BLaER1 treated with 17β-estradiol and CSF1 and Interleukin-3, amounts not matched to agents 10 nM and 100 nM (cell line): ENCODE measurements around the gene PRR19.

Experiments used
- H3K27ac ChIP-seq, 11 experiments: shearing (Covaris generic); formaldehyde crosslinking; 2 replicates each; pipeline ENCODE4 v1.8.1; 2022
- H3K27me3 ChIP-seq, 11 experiments: shearing (Covaris generic); formaldehyde crosslinking; 2 replicates each; pipeline ENCODE4 v1.8.1; 2022
- H3K36me3 ChIP-seq, 11 experiments: shearing (Covaris generic); formaldehyde crosslinking; 2 replicates each; pipeline ENCODE4 v1.8.1; 2022
- H3K4me1 ChIP-seq, 10 experiments: shearing (Covaris generic); formaldehyde crosslinking; 2 replicates each; pipeline ENCODE4 v1.8.1; 2022
- H3K4me2 ChIP-seq, 11 experiments: shearing (Covaris generic); formaldehyde crosslinking; 2 replicates each; pipeline ENCODE4 v1.8.1; 2022
- H3K4me3 ChIP-seq, 10 experiments: shearing (Covaris generic); formaldehyde crosslinking; 2 replicates each; pipeline ENCODE4 v1.8.1; 2022
- H3K9ac ChIP-seq, 11 experiments: shearing (Covaris generic); formaldehyde crosslinking; 2 replicates each; pipeline ENCODE4 v1.8.1; 2022
- H3K9me3 ChIP-seq, 11 experiments: shearing (Covaris generic); formaldehyde crosslinking; replicated peaks in 1 of 11; 2 replicates each; pipeline ENCODE4 v1.8.1; 2022
- H4K20me1 ChIP-seq, 11 experiments: shearing (Covaris generic); formaldehyde crosslinking; 2 replicates each; pipeline ENCODE4 v1.8.1; 2022
- Cebpa-rat ChIP-seq, 11 experiments: shearing (Covaris generic); IDR thresholded peaks; 2 replicates each; pipeline ENCODE4 v1.8.1; 2022

PRR19 gene

DNA sequence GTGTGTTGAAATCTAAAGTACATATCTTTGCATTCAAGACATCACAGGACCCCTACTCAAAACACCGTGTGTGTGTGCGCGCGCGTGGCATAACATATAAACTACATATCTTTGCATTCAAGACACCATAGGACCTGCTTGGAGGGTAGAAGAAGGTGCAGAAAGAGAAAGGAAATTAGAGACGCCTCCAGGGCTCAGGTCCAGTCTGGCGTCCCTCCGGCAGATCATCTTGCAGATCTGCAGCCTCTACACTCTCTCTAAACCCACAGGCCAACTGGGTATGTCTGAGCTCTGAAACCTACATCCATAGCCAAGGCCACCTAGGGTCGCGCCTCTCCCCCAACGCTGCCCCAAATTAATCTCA, 1.2 kb downstream of the PRR19 start:
- peaks cover 0 to 10% (median 0%) of the 10 kb centered on the region in 11 experiments; a peak in 2 of 22 replicates for H3K9me3 ChIP-seq
- H3K36me3 ChIP-seq, result peaks cover 0 to 18% (median 6%) of the 10 kb centered on the region in 11 experiments; a peak in 11 of 22 replicates
- peak overlapping the region; percentile 63 to 98 (median 93) for H3K4me2 ChIP-seq
- H4K20me1 ChIP-seq, result no peaks in the 10 kb centered on the region; a peak in 1 of 22 replicates
- no peaks in the 10 kb centered on the region for H3K27me3 ChIP-seq
- TF ChIP-seq Cebpa-rat (IDR thresholded peaks at IDR 0.05), result no peak
- H3K9ac ChIP-seq, result peak overlapping the region; percentile 67 to 84 (median 79); a peak in 21 of 22 replicates
- peak overlapping the region; percentile 60 to 86 (median 76); a peak in 13 of 20 replicates for H3K4me3 ChIP-seq
- peak overlapping the region; percentile 5 to 84 (median 70); a peak in 20 of 22 replicates for H3K27ac ChIP-seq
- peaks cover 18 to 35% (median 27%) of the 10 kb centered on the region in 10 experiments for H3K4me1 ChIP-seq

DNA sequence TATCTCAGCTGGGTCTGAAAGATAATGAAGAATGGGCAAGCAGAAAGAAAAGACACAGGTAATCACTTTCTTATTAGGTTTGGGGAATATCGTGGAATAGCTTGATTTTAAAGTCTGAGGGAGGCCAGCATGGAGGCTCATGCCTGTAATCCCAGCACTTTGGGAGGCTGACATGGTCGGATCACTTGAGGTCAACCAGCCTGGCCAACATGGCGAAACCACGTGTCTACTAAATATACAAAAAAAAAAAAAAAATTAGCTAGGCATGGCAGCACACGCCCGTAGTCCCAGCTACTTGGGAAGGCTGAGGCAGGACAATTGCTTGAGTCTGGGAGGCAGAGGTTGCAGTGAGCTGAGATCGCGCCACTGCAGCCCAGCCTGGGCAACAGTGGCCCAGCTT, 1.9 kb downstream of the PRR19 start:
- Histone ChIP-seq H3K4me2 (peak overlapping the region in 5 of 11 experiments; percentile 63 to 98 (median 91); a peak in 7 of 22 replicates), H3K4me3 (no peak overlapping the region), H3K9me3 (peaks cover 0 to 10% (median 0%) of the 10 kb centered on the region in 11 experiments; a peak in 2 of 22 replicates), H4K20me1 (no peaks in the 10 kb centered on the region; a peak in 1 of 22 replicates), H3K4me1 (peaks cover 18 to 35% (median 27%) of the 10 kb centered on the region in 10 experiments), H3K9ac (no peak overlapping the region), H3K36me3 (peaks cover 0 to 12% (median 6%) of the 10 kb centered on the region in 11 experiments; a peak in 10 of 22 replicates), H3K27ac (no peak overlapping the region), H3K27me3 (no peaks in the 10 kb centered on the region)
- TF ChIP-seq Cebpa-rat (IDR thresholded peaks at IDR 0.05), result no peak

DNA sequence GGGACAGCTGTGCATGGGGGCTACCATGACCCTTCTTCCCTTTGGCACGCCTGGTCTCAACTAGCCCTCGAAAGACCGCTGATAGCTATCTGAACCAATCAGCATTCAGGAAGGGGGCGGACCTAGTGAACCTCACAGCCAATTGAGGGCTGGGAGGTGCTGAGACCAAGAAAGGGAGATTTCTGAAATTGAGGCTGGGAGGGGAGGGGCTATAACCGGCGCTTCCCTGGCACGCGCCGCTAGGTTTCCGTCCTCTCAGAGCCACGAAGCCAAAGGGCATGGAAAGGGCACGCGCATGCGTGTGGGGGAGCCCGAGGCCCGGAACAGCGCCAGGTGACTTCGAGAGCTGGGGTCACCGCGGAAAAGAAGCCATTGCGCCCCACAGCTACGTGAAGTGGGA, 4.7 kb downstream of the PRR19 start:
- Histone ChIP-seq H4K20me1 (no peaks in the 10 kb centered on the region; a peak in 1 of 22 replicates), H3K4me1 (peaks cover 11 to 20% (median 16%) of the 10 kb centered on the region in 10 experiments), H3K27ac (no peak overlapping the region), H3K9ac (no peak overlapping the region), H3K27me3 (peaks cover under 1 to 16% (median 6%) of the 10 kb centered on the region in 11 experiments; a peak in 20 of 22 replicates), H3K9me3 (peaks cover 0 to 10% (median 0%) of the 10 kb centered on the region in 11 experiments; a peak in 2 of 22 replicates), H3K4me3 (no peak overlapping the region), H3K36me3 (no peaks in the 10 kb centered on the region), H3K4me2 (no peak overlapping the region)
- TF ChIP-seq Cebpa-rat (IDR thresholded peaks at IDR 0.05), result no peak

DNA sequence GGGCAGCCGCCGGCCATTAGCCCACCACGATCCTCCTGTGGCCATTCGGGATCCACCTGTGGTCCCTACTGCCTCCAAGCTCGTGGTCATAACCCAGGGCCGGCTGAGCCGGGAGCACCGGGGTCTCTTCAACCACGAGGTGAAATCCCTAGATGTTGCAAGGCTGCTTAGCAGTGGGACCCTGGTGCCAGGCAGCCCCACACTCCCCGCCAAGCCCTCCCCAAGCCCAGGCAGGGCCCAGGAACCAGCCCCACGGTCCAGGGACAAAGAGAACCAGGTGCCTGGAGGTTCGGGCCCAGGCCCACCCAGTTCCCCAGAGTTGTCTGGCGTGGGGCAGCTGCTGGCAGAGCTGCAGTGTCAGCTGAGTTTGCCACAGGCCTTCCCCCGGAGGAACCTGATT, 7.8 kb downstream of the PRR19 start:
- H3K4me2 ChIP-seq, result no peak overlapping the region
- no peaks in the 10 kb centered on the region for H3K36me3 ChIP-seq
- H3K27me3 ChIP-seq, result peaks cover 30 to 46% (median 37%) of the 10 kb centered on the region in 11 experiments
- H3K4me1 ChIP-seq, result peaks cover 0 to 5% (median 0%) of the 10 kb centered on the region in 10 experiments; a peak in 2 of 20 replicates
- no peak overlapping the region for H3K4me3 ChIP-seq
- peaks cover 0 to 18% (median 5%) of the 10 kb centered on the region in 11 experiments; a peak in 7 of 22 replicates for H4K20me1 ChIP-seq
- H3K9me3 ChIP-seq, result peaks cover 0 to 10% (median 0%) of the 10 kb centered on the region in 11 experiments; a peak in 3 of 22 replicates
- no peak overlapping the region for H3K9ac ChIP-seq
- TF ChIP-seq Cebpa-rat (IDR thresholded peaks at IDR 0.05), result no peak
- no peak overlapping the region for H3K27ac ChIP-seq

DNA sequence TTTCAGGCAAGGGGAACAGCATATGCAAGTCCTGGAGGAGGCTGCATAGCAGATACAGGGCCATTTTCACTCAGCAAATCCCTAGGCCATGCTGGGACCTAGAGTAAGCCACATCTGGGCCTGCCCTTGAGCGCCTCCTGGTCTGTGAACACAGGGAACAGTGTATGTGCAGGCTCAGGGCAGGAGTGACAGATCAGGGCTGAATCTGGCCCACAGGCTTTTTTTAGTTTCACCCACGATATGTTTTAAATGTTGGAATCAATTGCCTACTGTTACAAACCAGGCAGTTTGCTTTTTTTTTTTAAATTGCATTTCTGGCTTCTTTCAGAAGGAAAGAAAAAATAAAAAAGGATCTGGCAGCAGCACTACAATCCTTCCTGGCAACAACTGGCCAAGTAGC, 9.7 kb downstream of the PRR19 start:
- H3K27ac ChIP-seq, result no peak overlapping the region
- H3K9me3 ChIP-seq, result peaks cover 0 to 7% (median 0%) of the 10 kb centered on the region in 11 experiments; a peak in 3 of 22 replicates
- no peak overlapping the region for H3K9ac ChIP-seq
- no peak for TF ChIP-seq Cebpa-rat (IDR thresholded peaks at IDR 0.05)
- H4K20me1 ChIP-seq, result peaks cover 0 to 21% (median 5%) of the 10 kb centered on the region in 11 experiments; a peak in 7 of 22 replicates
- peaks cover under 1 to 8% (median 5%) of the 10 kb centered on the region in 10 experiments; a peak in 13 of 20 replicates for H3K4me1 ChIP-seq
- no peak overlapping the region for H3K4me3 ChIP-seq
- H3K27me3 ChIP-seq, result peaks cover 42 to 65% (median 54%) of the 10 kb centered on the region in 11 experiments
- no peak overlapping the region for H3K4me2 ChIP-seq
- no peaks in the 10 kb centered on the region for H3K36me3 ChIP-seq

DNA sequence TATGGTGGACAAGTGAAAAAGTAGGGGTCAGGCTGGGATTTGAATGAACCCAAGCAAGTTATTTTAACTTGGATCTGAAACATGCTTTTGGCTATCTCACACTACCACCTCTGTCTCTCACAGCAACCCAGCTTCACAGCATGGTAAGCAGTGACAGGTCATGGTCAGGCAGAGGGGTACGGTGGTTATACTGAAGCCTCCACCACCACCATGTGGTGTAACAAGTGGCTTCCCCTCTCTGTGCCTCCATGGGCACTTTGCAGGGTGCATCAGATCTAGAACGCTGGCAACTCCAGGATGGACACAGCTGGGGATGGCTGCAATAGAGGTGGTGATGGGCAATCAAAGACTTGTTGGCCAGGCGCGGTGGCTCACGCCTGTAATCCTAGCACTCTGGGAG, 10.4 kb downstream of the PRR19 start:
- no peaks in the 10 kb centered on the region; a peak in 1 of 22 replicates for H3K9me3 ChIP-seq
- peaks cover 0 to 21% (median 5%) of the 10 kb centered on the region in 11 experiments; a peak in 7 of 22 replicates for H4K20me1 ChIP-seq
- no peak overlapping the region for H3K9ac ChIP-seq
- H3K4me3 ChIP-seq, result no peak overlapping the region
- peaks cover 4 to 15% (median 9%) of the 10 kb centered on the region in 10 experiments; a peak in 13 of 20 replicates for H3K4me1 ChIP-seq
- TF ChIP-seq Cebpa-rat (IDR thresholded peaks at IDR 0.05), result no peak
- no peak overlapping the region for H3K27ac ChIP-seq
- no peaks in the 10 kb centered on the region for H3K36me3 ChIP-seq
- H3K27me3 ChIP-seq, result peaks cover 42 to 72% (median 61%) of the 10 kb centered on the region in 11 experiments
- H3K4me2 ChIP-seq, result no peak overlapping the region

DNA sequence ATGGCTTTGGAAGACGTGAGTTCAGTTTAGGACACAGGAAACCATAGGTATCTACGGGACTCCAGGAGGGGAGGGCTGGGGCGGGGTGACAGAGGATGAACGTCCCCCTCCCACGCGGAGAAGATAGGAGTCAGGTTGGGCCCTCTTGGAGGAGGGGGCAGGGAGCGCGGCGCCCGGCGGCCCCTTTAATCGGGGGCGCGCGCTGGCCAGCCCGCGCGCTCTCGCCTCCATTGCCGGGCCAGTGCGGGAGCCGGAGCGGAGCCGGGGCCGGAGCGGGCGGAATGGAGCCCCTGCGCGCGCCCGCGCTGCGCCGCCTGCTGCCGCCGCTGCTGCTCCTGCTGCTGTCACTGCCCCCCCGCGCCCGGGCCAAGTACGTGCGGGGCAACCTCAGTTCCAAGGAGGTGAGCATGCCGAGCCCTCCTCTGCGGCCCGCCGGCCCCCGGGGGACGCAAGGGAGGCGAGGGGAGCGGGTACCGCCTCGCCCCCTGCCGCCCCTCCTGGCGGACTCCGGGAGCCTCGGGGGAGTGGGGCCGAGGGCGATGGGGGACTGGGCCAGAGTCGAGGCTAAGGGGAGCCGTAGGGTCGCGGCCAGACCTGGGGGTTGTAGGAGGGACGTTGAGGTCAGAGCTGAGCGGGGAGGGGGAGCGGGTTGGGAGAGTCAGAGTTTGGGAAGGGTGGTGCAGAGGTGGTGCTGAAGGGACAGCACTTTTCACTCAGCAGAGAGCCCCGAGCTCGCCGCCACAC, 11.3 kb downstream of the PRR19 start, which contains the start of gene TMEM145:
TMEM145 (plus strand) TSS at position 214 of the 744 bp plus-strand sequence; CDS start at position 282, 68 bp downstream.
- peaks cover 42 to 74% (median 65%) of the 10 kb centered on the region in 11 experiments for H3K27me3 ChIP-seq
- H3K4me3 ChIP-seq, result no peak within 1 kb of the TSS
- H3K9me3 ChIP-seq, result no peaks in the 10 kb centered on the region; a peak in 1 of 22 replicates
- peak within 1 kb of the TSS in 2 of 11 experiments; percentile 15; a peak in 1 of 22 replicates for H3K4me2 ChIP-seq
- no peak for TF ChIP-seq Cebpa-rat (IDR thresholded peaks at IDR 0.05)
- H3K4me1 ChIP-seq, result peaks cover 4 to 20% (median 11%) of the 10 kb centered on the region in 10 experiments; a peak in 13 of 20 replicates
- no peaks in the 10 kb centered on the region for H3K36me3 ChIP-seq
- H3K9ac ChIP-seq, result no peak within 1 kb of the TSS
- no peak within 1 kb of the TSS for H3K27ac ChIP-seq
- H4K20me1 ChIP-seq, result peaks cover 0 to 21% (median 5%) of the 10 kb centered on the region in 11 experiments; a peak in 7 of 22 replicates

DNA sequence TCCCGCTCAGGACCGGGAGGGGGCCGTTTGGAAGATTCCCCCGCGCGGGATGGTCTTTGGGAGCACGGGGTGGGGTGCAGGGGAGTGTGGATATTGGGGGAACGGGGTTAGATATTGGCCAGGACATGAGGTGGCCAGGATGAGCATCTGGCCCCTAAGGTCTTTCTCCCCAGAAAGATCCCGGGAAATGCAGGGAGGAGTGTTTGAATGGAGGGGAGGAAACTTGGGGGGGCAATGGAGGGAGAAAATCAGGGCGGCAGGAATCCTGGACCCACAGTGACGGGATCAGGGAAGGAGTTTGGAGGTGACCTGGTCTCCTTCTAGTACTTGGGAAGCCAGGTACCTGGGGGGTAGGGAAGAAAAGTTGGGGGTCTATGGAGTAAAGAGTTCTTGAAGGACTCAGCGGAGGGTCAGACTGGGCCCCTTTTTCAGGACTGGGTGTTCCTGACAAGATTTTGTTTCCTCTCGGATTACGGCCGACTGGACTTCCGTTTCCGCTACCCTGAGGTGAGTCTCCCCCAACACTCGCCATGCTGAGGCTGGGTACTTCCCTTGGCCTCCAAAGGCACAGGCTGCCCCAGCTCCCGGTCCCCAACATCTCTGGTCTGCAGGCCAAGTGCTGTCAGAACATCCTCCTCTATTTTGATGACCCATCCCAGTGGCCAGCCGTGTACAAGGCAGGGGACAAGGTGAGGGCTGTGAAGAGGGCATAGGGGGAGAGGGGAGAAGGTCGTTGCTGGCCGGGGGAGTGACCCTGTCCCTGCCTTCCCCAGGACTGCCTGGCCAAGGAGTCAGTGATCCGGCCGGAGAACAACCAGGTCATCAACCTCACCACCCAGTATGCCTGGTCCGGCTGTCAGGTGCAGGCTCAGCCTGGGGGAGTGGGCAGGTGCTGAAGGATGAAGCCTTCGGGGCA, 12.2 kb downstream of the PRR19 start:
- H3K4me2 ChIP-seq, result no peak overlapping the region
- no peak overlapping the region for H3K27ac ChIP-seq
- H3K4me3 ChIP-seq, result no peak overlapping the region
- H4K20me1 ChIP-seq, result peaks cover 0 to 21% (median 5%) of the 10 kb centered on the region in 11 experiments; a peak in 7 of 22 replicates
- no peak overlapping the region for H3K9ac ChIP-seq
- TF ChIP-seq Cebpa-rat (IDR thresholded peaks at IDR 0.05), result no peak
- H3K9me3 ChIP-seq, result no peaks in the 10 kb centered on the region; a peak in 1 of 22 replicates
- no peaks in the 10 kb centered on the region for H3K36me3 ChIP-seq
- peaks cover 42 to 74% (median 65%) of the 10 kb centered on the region in 11 experiments for H3K27me3 ChIP-seq
- H3K4me1 ChIP-seq, result peaks cover 4 to 20% (median 11%) of the 10 kb centered on the region in 10 experiments; a peak in 13 of 20 replicates
